Measurements from ENCODE around the gene VAPA. TPM values are rescaled to one million over a fixed set of nuclear protein-coding genes. Genes with fewer than 3 reads are reported as not detected.

The VAPA gene
- total RNA-seq, 4 donors from 2014 or later: 188 to 221 (median 209) TPM

DNA sequence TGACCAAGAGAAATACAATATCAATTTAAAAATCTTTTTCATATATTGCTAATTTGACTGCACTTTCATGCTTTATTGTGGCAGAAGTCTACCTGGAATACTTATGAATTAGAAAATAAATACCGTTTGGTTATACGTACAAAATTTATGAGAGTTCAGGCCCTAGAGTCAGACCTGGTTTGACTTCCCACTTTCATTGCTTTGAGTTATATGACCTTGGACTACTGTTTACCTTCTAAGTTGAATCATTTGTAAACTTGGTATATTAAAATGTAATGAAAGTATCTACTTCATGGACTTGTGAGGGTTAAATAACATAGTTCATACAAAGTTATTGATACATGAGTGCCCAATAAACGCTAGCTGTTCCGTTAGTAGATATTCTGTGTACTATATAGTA, 12.0 kb downstream of the VAPA start:
- TF ChIP-seq POLR2A (IDR thresholded peaks at IDR 0.05): no peak
- no peak for TF ChIP-seq CTCF (IDR thresholded peaks at IDR 0.05)
- no peak for DNase-seq (ENCODE audit: low spot score in 2 of 2)
- intact Hi-C loops (cut with DNase I; ENCODE audit: low total_unique reads): no loop called here
- H3K4me3 ChIP-seq (ENCODE audit: low read depth, poor library complexity, severe bottlenecking): no peak overlapping the region
- 67 to 70% methylated on average over 4 of the region's 4 CpGs for WGBS, 2 donors

DNA sequence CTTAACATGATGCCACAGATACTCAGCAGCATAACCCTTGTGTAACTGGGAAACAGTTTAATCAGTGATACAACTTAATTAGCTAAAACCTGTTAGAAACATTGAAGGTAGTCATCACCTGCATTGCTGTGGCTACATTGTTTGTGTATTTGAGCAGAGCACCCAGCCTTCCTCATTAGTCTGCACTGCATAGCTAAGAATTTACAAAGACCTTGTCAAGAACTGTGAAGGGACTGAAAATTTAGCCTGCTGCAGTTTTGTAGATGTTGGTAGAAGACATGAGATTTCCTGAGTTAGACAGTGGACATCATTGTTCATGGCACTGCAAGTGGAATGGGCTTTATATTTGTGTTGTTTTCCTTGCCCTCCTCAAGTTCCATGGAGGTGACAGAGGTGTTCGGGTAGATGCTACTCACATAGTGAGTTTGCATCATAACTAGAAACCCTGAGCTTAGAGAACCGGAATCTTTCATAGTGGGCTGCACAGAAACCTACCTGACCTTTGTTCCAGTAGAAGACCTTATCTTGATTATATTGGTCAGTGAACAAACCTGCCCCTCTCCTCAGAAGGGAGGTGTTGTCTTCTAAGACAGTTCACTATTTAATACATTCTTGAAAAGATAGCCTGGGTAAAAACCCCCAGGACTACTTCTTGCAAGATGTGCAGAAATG, 12.5 kb downstream of the VAPA start:
- no peak for DNase-seq (ENCODE audit: low spot score in 2 of 2)
- intact Hi-C loops (cut with DNase I; ENCODE audit: low total_unique reads): no loop called here
- 83 to 92% methylated on average over 2 of the region's 2 CpGs for WGBS, 2 donors
- no peak overlapping the region for H3K4me3 ChIP-seq (ENCODE audit: low read depth, poor library complexity, severe bottlenecking)
- no peak for TF ChIP-seq POLR2A (IDR thresholded peaks at IDR 0.05)
- TF ChIP-seq CTCF (IDR thresholded peaks at IDR 0.05): no peak

GRCh38 chr18:9926977-9927376, 13.2 kb downstream of the VAPA start:
- DNase-seq (ENCODE audit: low spot score in 2 of 2): no peak
- TF ChIP-seq CTCF (IDR thresholded peaks at IDR 0.05) (no peak), POLR2A (IDR thresholded peaks at IDR 0.05) (no peak)
- WGBS, 2 donors: 68 to 70% methylated on average over 1 of the region's 1 CpG
- intact Hi-C loops (cut with DNase I; ENCODE audit: low total_unique reads): no loop called here
- no peak overlapping the region for H3K4me3 ChIP-seq (ENCODE audit: low read depth, poor library complexity, severe bottlenecking)

DNA sequence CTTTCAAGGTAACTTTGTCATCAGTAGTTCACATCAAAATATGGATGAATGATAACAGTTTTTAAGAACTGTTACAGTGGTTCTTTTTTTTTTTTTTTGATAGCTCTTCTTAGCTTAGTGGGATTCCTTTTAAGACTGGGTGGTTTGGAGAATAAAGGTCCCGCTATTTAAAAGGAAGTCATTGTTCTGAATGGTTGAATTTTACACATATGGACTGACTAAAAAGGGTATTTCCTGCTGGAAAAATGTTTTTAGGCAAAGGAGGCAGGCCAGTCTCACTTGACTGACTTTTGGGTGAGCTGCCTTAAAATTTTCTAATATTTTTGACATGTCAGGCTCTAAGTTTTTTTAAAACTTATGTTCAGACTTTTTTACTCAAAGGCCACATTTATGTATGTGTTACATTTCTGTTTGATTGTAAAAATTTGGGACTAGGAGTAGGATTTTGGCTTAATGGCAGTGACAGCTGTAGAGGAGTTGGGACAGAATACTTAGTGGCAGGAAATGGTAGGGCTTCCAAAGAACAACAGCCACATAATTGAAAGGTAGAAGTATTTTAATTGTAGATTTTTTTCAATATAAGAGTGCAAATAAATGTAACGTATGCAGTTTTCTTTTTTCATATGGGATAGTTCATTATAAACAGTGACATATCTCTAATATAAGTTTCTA, 13.7 kb downstream of the VAPA start:
- H3K4me3 ChIP-seq (ENCODE audit: low read depth, poor library complexity, severe bottlenecking): no peak overlapping the region
- WGBS, 2 donors: 66 to 67% methylated on average over 2 of the region's 2 CpGs
- DNase-seq (ENCODE audit: low spot score in 2 of 2): no peak
- intact Hi-C loops (cut with DNase I; ENCODE audit: low total_unique reads): no loop called here
- no peak for TF ChIP-seq POLR2A (IDR thresholded peaks at IDR 0.05)
- no peak for TF ChIP-seq CTCF (IDR thresholded peaks at IDR 0.05)

DNA sequence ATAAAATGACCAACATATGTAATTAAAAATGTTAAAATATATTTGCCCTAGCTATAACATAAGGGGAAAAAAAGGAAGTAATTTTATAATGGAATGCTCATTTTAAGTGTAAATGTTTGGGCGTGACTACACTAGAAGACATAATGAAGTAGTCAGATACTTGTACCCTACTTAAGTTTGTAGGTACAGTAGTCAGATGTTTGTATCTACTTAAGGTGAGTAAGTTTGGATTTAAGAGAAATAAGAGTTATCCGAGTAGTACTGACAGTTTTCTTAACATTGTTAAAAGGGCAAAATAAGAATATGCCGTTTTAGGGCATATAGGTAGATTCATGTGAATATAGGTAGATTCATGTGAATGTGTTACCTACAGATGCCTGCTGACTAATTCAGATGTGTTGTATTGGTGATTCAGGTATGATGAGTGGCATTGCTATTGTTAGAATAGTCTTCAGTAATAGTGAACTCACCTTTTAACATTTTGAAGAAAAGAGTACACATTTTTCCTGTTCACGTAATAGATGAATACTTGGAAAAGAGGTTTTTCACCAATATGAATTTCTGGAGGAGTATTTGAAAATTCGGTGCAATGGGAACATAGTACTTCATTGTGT, 14.9 kb downstream of the VAPA start:
- DNase-seq (ENCODE audit: low spot score in 2 of 2): no peak
- TF ChIP-seq CTCF (IDR thresholded peaks at IDR 0.05) (no peak), POLR2A (IDR thresholded peaks at IDR 0.05) (no peak)
- WGBS, 2 donors: 85 to 86% methylated on average over 5 of the region's 5 CpGs
- intact Hi-C loops (cut with DNase I; ENCODE audit: low total_unique reads): no loop called here
- no peak overlapping the region for H3K4me3 ChIP-seq (ENCODE audit: low read depth, poor library complexity, severe bottlenecking)

All from lower leg skin (tissue), 4 donors.